Liver (tissue), 9 donors: ENCODE data around the gene MAP3K3. TPM values are rescaled to one million over a fixed set of nuclear protein-coding genes. Genes with fewer than 3 reads are reported as not detected.

Experiments
- DNase-seq: peaks from one replicate; pipeline ENCODE4 v3.0.0-alpha.2; 2017; ENCODE audit warnings: low spot score
- H3K27ac ChIP-seq, 2 donors: one replicate each; pipeline ENCODE4 v1.7.0; 2013; ENCODE audit warnings: inconsistent platforms in 2 of 2, low read length in 2 of 2, control low read depth in 1 of 2, low read depth in 1 of 2, mild to moderate bottlenecking in 1 of 2
- H3K27me3 ChIP-seq, 4 donors: one replicate each; pipeline versions ENCODE4 v1.6.1 to v1.7.0; 2013; ENCODE audit warnings: low read length in 3 of 4, inconsistent platforms in 1 of 4, mild to moderate bottlenecking in 1 of 4, moderate library complexity in 1 of 4; ENCODE audit not compliant: control insufficient read depth in 4 of 4, insufficient read depth in 4 of 4
- H3K36me3 ChIP-seq, 4 donors: one replicate each; pipeline versions ENCODE4 v1.6.1 to v1.7.0; 2013; ENCODE audit warnings: low read length in 3 of 4, mild to moderate bottlenecking in 3 of 4, low read depth in 1 of 4, moderate library complexity in 1 of 4; ENCODE audit not compliant: control insufficient read depth in 4 of 4, insufficient read depth in 3 of 4
- H3K4me1 ChIP-seq, 4 donors: one replicate each; pipeline versions ENCODE4 v1.6.1 to v1.7.0; 2013; ENCODE audit warnings: low read length in 3 of 4, mild to moderate bottlenecking in 3 of 4, moderate library complexity in 1 of 4; ENCODE audit not compliant: control insufficient read depth in 4 of 4, insufficient read depth in 4 of 4
- H3K4me3 ChIP-seq, 3 donors: one replicate each; pipeline versions ENCODE4 v1.6.1 to v1.7.0; 2013; ENCODE audit warnings: low read length in 3 of 3, control low read depth in 1 of 3, low read depth in 1 of 3, mild to moderate bottlenecking in 1 of 3
- H3K9ac ChIP-seq, 2 donors: one replicate each; pipeline ENCODE4 v1.7.0; 2013; ENCODE audit warnings: low read length in 2 of 2, mild to moderate bottlenecking in 2 of 2, moderate library complexity in 2 of 2, control low read depth in 1 of 2, low read depth in 1 of 2
- H3K9me3 ChIP-seq, 4 donors: one replicate each; pipeline versions ENCODE4 v1.6.1 to v1.7.0; 2013; ENCODE audit warnings: low read length in 3 of 4; ENCODE audit not compliant: control insufficient read depth in 4 of 4
- EGR1 ChIP-seq, 2 donors: IDR thresholded peaks; 2 replicates each; pipeline ENCODE4 v1.6.1; 2016 to 2018; ENCODE audit warnings: antibody characterized with exemption in 2 of 2, low read depth in 2 of 2
- FOXA1 ChIP-seq: IDR thresholded peaks from 2 replicates; pipeline ENCODE4 v1.6.1; 2016; ENCODE audit warnings: antibody characterized with exemption
- FOXA2 ChIP-seq: IDR thresholded peaks from 2 replicates; pipeline ENCODE4 v1.6.1; 2016; ENCODE audit warnings: antibody characterized with exemption
- GABPA ChIP-seq, 2 donors: IDR thresholded peaks in 1 of 2; conservative IDR thresholded peaks in 1 of 2; 2 replicates each; pipeline ENCODE4 v1.6.1; 2016; ENCODE audit warnings: antibody characterized with exemption in 2 of 2, mild to moderate bottlenecking in 1 of 2, moderate library complexity in 1 of 2
- HNF4A ChIP-seq, 2 donors: conservative IDR thresholded peaks; 2 replicates each; pipeline ENCODE4 v1.6.1; 2016; ENCODE audit warnings: antibody characterized with exemption in 2 of 2, mild to moderate bottlenecking in 2 of 2
- HNF4G ChIP-seq: IDR thresholded peaks from 2 replicates; pipeline ENCODE4 v1.6.1; 2016; ENCODE audit warnings: antibody characterized with exemption
- JUND ChIP-seq, 2 donors: IDR thresholded peaks; 2 replicates each; pipeline ENCODE4 v1.6.1; 2016; ENCODE audit warnings: antibody characterized with exemption in 2 of 2
- NR2F2 ChIP-seq: IDR thresholded peaks from 2 replicates; pipeline ENCODE4 v1.6.1; 2016; ENCODE audit warnings: antibody characterized with exemption
- RAD21 ChIP-seq, 2 donors: IDR thresholded peaks; 2 replicates each; pipeline ENCODE4 v1.6.1; 2016; ENCODE audit warnings: antibody characterized with exemption in 2 of 2, mild to moderate bottlenecking in 2 of 2
- RXRA ChIP-seq, 2 donors: IDR thresholded peaks; 2 replicates each; pipeline ENCODE4 v1.6.1; 2017 to 2018; ENCODE audit warnings: antibody characterized with exemption in 2 of 2, mild to moderate bottlenecking in 1 of 2
- SP1 ChIP-seq: IDR thresholded peaks from 2 replicates; pipeline ENCODE4 v1.6.1; 2018; ENCODE audit warnings: antibody characterized with exemption, mild to moderate bottlenecking
- TAF1 ChIP-seq: conservative IDR thresholded peaks from 2 replicates; pipeline ENCODE4 v1.6.1; 2016; ENCODE audit warnings: antibody characterized with exemption, mild to moderate bottlenecking
- YY1 ChIP-seq: IDR thresholded peaks from 2 replicates; pipeline ENCODE4 v1.6.1; 2016; ENCODE audit warnings: antibody characterized with exemption, mild to moderate bottlenecking
- WGBS: extraction: QIAGEN DNeasy Blood & Tissue Kit; methylation state at CpG from one replicate; pipeline ENCODE4 v1.1.7; 2013; 5-methylcytosine and 5-hydroxymethylcytosine counted together
- polyA plus RNA-seq, 2 donors: library from polyadenylated mRNA; stranded (reverse) in 1 of 2; unstranded in 1 of 2; fragments of 200-250 nt in 1 of 2; fragments of >200 nt in 1 of 2; fragmentation: Nextera tagmentation in 1 of 2; extraction: Ambion mirVana in 1 of 2; gene quantifications; one replicate each; pipeline versions ENCODE4 v1.2.1 to v1.2.3, GENCODE V29; 2013 to 2015
- total RNA-seq, 2 donors: library from RNA; depleted of rRNA; stranded (reverse); fragments of >200 nt; gene quantifications; one replicate each; pipeline ENCODE4 v1.2.3, GENCODE V29; 2014
- TF ChIP-seq, protein P1 (sequence below): IDR thresholded peaks from 2 replicates; pipeline ENCODE4 v1.6.1; 2016; ENCODE audit warnings: antibody characterized with exemption
- TF ChIP-seq, protein P2 (sequence below): IDR thresholded peaks from 2 replicates; pipeline ENCODE4 v1.6.1; 2016; ENCODE audit warnings: antibody characterized with exemption
- TF ChIP-seq, protein P3 (sequence below): fragments of 150-350 bp; IDR thresholded peaks from 2 replicates; pipeline ENCODE4 v1.5.1; 2017; ENCODE audit warnings: improper control_type of control experiment, low read depth, low read length; ENCODE audit not compliant: missing input control
- TF ChIP-seq, protein P4 (sequence below): IDR thresholded peaks from 2 replicates; pipeline ENCODE4 v1.6.1; 2016; ENCODE audit warnings: antibody characterized with exemption, mild to moderate bottlenecking
- TF ChIP-seq, protein P5 (sequence below): IDR thresholded peaks from 2 replicates; pipeline ENCODE4 v1.6.1; 2016; ENCODE audit warnings: antibody characterized with exemption
- donor health status: healthy.
- donor health status: healthy.
- donor health status: healthy.
- donor health status: healthy.
- donor health status: healthy.

The MAP3K3 gene
- total and polyA plus RNA-seq, 4 donors: 3.9 to 28.7 (median 11.0) TPM

DNA sequence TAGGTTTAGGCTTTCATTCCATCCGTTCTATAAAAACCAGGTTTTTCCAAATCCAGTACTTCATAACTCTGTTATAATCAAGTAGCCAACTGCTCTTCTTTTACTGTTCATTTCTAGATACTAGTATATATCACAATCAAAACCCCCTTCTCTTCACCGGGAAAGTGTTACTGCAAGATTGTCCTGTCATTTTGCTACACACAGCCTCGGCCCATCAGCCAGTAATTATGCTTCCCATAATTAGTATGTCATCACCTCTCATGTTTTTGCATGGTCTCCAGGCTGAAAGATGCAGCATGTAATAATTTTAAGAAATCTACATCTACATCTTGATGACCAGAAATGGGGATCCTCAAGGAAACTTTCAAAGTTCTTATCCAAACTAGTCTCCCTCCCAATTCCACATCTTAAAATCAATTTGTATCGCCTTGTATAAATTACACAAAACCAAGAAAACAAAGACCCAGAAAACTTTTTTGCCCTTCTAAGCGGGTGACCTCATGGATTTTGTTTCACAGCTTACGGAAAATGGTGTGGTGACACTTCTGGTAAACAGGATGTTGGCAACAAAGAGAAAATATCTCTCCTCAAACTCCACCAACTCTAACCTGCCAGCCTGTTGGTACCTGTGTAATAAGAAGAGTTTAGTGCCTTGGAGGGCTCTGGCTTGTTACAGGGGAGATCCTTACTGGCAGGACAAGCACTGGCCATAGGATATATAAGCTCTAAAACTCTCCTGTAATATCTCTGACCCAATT is 12.2 kb upstream of the MAP3K3 start:
- Histone ChIP-seq H3K9ac (no peak overlapping the region), H3K27me3 (no peaks in the 10 kb centered on the region), H3K36me3 (peaks cover 2 to 43% (median 35%) of the 10 kb centered on the region in 4 donors), H3K4me3 (no peak overlapping the region), H3K27ac (peak overlapping the region; percentile 54 to 56), H3K9me3 (no peaks in the 10 kb centered on the region), H3K4me1 (peaks cover 0 to 3% (median 0%) of the 10 kb centered on the region in 4 donors)
- TF ChIP-seq FOXA2: peak; percentile 43
- peak; percentile 33 to 56 for TF ChIP-seq HNF4A (conservative IDR thresholded peaks at IDR 0.05)
- TF ChIP-seq RXRA (IDR thresholded peaks at IDR 0.05): peak in 1 of 2 donors; percentile 63
- TF ChIP-seq JUND (IDR thresholded peaks at IDR 0.05): peak in 1 of 2 donors; percentile 15
- peak in 1 of 2 donors; percentile 49 for TF ChIP-seq EGR1 (IDR thresholded peaks at IDR 0.05; ENCODE audit: low read depth in 2 of 2)
- peak in 1 of 2 donors; percentile 7 for TF ChIP-seq RAD21 (IDR thresholded peaks at IDR 0.05)
- TF ChIP-seq FOXA1: no peak
- TF ChIP-seq NR2F2: no peak
- TF ChIP-seq HNF4G: no peak
- TF ChIP-seq, protein P1, sequence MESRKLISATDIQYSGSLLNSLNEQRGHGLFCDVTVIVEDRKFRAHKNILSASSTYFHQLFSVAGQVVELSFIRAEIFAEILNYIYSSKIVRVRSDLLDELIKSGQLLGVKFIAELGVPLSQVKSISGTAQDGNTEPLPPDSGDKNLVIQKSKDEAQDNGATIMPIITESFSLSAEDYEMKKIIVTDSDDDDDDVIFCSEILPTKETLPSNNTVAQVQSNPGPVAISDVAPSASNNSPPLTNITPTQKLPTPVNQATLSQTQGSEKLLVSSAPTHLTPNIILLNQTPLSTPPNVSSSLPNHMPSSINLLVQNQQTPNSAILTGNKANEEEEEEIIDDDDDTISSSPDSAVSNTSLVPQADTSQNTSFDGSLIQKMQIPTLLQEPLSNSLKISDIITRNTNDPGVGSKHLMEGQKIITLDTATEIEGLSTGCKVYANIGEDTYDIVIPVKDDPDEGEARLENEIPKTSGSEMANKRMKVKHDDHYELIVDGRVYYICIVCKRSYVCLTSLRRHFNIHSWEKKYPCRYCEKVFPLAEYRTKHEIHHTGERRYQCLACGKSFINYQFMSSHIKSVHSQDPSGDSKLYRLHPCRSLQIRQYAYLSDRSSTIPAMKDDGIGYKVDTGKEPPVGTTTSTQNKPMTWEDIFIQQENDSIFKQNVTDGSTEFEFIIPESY: no peak
- TF ChIP-seq GABPA (IDR thresholded peaks at IDR 0.05 in 1 of 2, conservative IDR thresholded peaks at IDR 0.05 in 1 of 2): peak in 1 of 2 donors; percentile 60
- TF ChIP-seq, protein P2, sequence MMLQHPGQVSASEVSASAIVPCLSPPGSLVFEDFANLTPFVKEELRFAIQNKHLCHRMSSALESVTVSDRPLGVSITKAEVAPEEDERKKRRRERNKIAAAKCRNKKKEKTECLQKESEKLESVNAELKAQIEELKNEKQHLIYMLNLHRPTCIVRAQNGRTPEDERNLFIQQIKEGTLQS: no peak
- TF ChIP-seq YY1: peak; percentile 37
- TF ChIP-seq, protein P3, sequence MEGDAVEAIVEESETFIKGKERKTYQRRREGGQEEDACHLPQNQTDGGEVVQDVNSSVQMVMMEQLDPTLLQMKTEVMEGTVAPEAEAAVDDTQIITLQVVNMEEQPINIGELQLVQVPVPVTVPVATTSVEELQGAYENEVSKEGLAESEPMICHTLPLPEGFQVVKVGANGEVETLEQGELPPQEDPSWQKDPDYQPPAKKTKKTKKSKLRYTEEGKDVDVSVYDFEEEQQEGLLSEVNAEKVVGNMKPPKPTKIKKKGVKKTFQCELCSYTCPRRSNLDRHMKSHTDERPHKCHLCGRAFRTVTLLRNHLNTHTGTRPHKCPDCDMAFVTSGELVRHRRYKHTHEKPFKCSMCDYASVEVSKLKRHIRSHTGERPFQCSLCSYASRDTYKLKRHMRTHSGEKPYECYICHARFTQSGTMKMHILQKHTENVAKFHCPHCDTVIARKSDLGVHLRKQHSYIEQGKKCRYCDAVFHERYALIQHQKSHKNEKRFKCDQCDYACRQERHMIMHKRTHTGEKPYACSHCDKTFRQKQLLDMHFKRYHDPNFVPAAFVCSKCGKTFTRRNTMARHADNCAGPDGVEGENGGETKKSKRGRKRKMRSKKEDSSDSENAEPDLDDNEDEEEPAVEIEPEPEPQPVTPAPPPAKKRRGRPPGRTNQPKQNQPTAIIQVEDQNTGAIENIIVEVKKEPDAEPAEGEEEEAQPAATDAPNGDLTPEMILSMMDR: no peak
- TF ChIP-seq TAF1: no peak
- TF ChIP-seq SP1: peak; percentile 18
- TF ChIP-seq, protein P4, sequence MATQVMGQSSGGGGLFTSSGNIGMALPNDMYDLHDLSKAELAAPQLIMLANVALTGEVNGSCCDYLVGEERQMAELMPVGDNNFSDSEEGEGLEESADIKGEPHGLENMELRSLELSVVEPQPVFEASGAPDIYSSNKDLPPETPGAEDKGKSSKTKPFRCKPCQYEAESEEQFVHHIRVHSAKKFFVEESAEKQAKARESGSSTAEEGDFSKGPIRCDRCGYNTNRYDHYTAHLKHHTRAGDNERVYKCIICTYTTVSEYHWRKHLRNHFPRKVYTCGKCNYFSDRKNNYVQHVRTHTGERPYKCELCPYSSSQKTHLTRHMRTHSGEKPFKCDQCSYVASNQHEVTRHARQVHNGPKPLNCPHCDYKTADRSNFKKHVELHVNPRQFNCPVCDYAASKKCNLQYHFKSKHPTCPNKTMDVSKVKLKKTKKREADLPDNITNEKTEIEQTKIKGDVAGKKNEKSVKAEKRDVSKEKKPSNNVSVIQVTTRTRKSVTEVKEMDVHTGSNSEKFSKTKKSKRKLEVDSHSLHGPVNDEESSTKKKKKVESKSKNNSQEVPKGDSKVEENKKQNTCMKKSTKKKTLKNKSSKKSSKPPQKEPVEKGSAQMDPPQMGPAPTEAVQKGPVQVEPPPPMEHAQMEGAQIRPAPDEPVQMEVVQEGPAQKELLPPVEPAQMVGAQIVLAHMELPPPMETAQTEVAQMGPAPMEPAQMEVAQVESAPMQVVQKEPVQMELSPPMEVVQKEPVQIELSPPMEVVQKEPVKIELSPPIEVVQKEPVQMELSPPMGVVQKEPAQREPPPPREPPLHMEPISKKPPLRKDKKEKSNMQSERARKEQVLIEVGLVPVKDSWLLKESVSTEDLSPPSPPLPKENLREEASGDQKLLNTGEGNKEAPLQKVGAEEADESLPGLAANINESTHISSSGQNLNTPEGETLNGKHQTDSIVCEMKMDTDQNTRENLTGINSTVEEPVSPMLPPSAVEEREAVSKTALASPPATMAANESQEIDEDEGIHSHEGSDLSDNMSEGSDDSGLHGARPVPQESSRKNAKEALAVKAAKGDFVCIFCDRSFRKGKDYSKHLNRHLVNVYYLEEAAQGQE: no peak
- TF ChIP-seq, protein P5, sequence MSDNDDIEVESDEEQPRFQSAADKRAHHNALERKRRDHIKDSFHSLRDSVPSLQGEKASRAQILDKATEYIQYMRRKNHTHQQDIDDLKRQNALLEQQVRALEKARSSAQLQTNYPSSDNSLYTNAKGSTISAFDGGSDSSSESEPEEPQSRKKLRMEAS: peak; percentile 48
- no peak for DNase-seq
- 62% methylated on average over 6 of the region's 6 CpGs for WGBS
